ENCODE data around the gene SH2D6. TPM values are rescaled to one million over a fixed set of nuclear protein-coding genes. Genes with fewer than 3 reads are reported as not detected.
A peak's percentile ranks its signal among the peaks of the same experiment; 100 is the strongest.

The SH2D6 gene
- total RNA-seq, 4 donors from 2014 or later: 7.6 to 14.2 (median 11.4) TPM; not detected in 1

- no peak overlapping the region for H3K27ac ChIP-seq
- in situ Hi-C loops (cut with MboI; ENCODE audit: low pct_ligation_motif_present in 1 of 4, low pct_unique_long_range_greater_than_20kb in 1 of 4, low sequenced_read_pairs in 3 of 4) (no loop called here), intact Hi-C loops (cut with DNase I; ENCODE audit: low total_unique reads) (no loop called here)
- no peaks in the 10 kb centered on the region for H3K9me3 ChIP-seq
- WGBS, 2 donors (ENCODE audit: low coverage in 1 of 2): 79 to 92% methylated on average over 8 to 12 of the region's 12 CpGs
- no peak for DNase-seq
- H3K27me3 ChIP-seq: no peaks in the 10 kb centered on the region
- TF ChIP-seq EP300 (IDR thresholded peaks at IDR 0.05; ENCODE audit: low read depth) (no peak), POLR2A (IDR thresholded peaks at IDR 0.05) (no peak), CTCF (IDR thresholded peaks at IDR 0.05) (no peak), POLR2AphosphoS5 (IDR thresholded peaks at IDR 0.05) (no peak)
- no peaks in the 10 kb centered on the region for H3K36me3 ChIP-seq
- H3K4me1 ChIP-seq: peaks cover 19 to 49% (median 37%) of the 10 kb centered on the region in 4 donors
- no peak overlapping the region for H3K4me3 ChIP-seq
Observed at GRCh38 chr2:85415980-85416650, 2.4 kb upstream of the SH2D6 start.

DNA sequence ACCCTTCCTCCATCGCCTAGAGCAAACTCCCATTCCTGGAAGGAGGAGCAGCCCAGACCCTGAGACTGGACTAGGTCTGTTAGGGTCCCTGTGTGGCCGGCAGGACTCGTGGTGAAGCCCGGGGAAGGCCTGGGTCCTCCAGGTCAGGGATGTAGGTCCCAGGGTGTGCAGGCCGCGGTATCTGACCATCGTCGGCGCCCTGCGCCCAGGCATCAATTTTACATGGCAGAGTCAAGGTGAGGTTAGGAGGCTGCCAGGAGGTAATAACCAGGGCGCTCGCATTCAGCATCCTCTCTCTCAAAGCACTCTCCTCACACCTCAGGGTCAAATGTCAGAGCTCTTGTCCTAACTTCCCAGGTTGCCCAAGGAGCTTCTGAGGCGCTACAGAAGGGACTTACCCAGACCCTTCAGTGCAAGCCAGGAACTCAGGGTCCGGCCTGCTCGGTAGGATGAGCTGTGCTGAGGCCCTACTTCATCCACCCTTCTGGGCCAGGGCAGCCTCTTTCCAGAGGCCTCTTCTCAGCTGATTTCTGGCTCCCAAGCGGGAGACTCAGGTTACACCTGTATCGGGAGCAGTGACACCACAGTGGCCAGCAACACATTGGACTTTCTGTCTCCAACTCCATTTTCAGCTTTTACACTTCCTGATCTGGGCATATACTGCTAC, 628 bp downstream of the SH2D6 start:
- no peak for TF ChIP-seq POLR2AphosphoS5 (IDR thresholded peaks at IDR 0.05)
- no peak for TF ChIP-seq POLR2A (IDR thresholded peaks at IDR 0.05)
- no peak for TF ChIP-seq CTCF (IDR thresholded peaks at IDR 0.05)
- TF ChIP-seq EP300 (IDR thresholded peaks at IDR 0.05; ENCODE audit: low read depth): no peak
- in situ Hi-C loops (cut with MboI; ENCODE audit: low pct_ligation_motif_present in 1 of 4, low pct_unique_long_range_greater_than_20kb in 1 of 4, low sequenced_read_pairs in 3 of 4): no loop called here
- no peak for DNase-seq
- peak overlapping the region; percentile 92 to 94 (median 92) for H3K27ac ChIP-seq
- H3K4me3 ChIP-seq: peak overlapping the region; percentile 49 to 65 (median 62)
- H3K36me3 ChIP-seq: no peaks in the 10 kb centered on the region
- peaks cover 20 to 46% (median 33%) of the 10 kb centered on the region in 4 donors for H3K4me1 ChIP-seq
- 52 to 100% methylated on average over 1 to 17 of the region's 17 CpGs for WGBS, 2 donors (ENCODE audit: low coverage in 1 of 2)
- no peaks in the 10 kb centered on the region for H3K27me3 ChIP-seq
- H3K9me3 ChIP-seq: no peaks in the 10 kb centered on the region
- intact Hi-C loops (cut with DNase I; ENCODE audit: low total_unique reads): no loop called here

DNA sequence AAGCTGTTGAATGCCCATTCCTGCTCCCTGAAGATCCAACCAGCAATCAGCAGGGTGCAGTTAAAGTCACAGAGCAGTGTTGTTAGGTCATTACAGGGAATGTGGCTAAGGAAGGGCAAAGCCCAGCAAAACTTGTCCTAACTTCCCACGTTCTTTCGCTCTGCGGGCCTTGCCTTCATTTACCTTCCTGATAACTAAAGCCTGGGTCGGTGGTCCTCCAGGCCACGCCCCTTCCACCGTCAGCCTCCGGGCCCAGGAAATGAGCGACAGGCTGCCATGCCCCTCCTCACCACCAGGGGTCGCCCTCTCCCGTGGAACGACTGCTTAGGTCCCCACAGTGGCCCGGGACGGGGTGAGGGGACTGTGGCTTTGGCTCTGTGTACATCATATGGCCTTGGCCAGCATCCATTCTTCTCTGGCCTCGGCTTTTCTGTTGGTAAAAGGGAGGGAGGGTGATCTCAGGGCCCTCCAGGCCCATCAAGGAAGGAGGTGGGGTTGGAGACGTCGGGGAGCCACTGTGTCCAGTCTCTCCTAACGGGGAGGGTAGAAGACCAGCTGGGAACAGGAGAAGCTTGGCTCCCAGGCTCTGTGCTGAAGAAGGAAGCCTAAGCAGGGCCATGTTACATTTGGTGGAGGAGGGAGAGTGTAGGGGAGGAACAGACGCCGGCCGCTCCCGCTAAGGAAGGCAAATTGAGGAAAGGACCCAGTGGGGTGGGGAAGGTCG, 2.2 kb downstream of the SH2D6 start:
- Histone ChIP-seq H3K27ac (peak overlapping the region; percentile 92 to 94 (median 92)), H3K9me3 (no peaks in the 10 kb centered on the region), H3K4me3 (no peak overlapping the region), H3K4me1 (peaks cover 20 to 42% (median 31%) of the 10 kb centered on the region in 4 donors), H3K27me3 (no peaks in the 10 kb centered on the region), H3K36me3 (no peaks in the 10 kb centered on the region)
- intact Hi-C loops (cut with DNase I; ENCODE audit: low total_unique reads): loop anchor here (2.0 kb wide), 1 partner anchor 132 kb away; no protein-coding TSS in a partner anchor
- WGBS, 2 donors (ENCODE audit: low coverage in 1 of 2): 20% methylated on average over 22 of the region's 22 CpGs; no CpG with 5 or more reads in 1 of the 2 donors
- peak; percentile 93 for DNase-seq
- in situ Hi-C loops (cut with MboI; ENCODE audit: low pct_ligation_motif_present in 1 of 4, low pct_unique_long_range_greater_than_20kb in 1 of 4, low sequenced_read_pairs in 3 of 4): loop anchor here (5.0 kb wide), 3 partner anchors 127 to 137 kb away; no protein-coding TSS in a partner anchor
- peak; percentile 100 for TF ChIP-seq CTCF (IDR thresholded peaks at IDR 0.05)
- TF ChIP-seq POLR2A (IDR thresholded peaks at IDR 0.05): no peak
- peak in 2 of 3 donors; percentile 41 to 43 for TF ChIP-seq POLR2AphosphoS5 (IDR thresholded peaks at IDR 0.05)
